SW480 (cell line): ENCODE data around the gene NDUFC2.
A peak's percentile ranks its signal among the peaks of the same experiment; 100 is the strongest.
"Not testable (repeated sequence)": the region's sequence is repeated elsewhere in the genome, so short reads cannot be mapped to it uniquely, and the experiment has no call there.

Experiments
- DNase-seq: peaks from one replicate; pipeline ENCODE4 v3.0.0-alpha.2; 2016; ENCODE audit warnings: low spot score

Gene NDUFC2

GRCh38 chr11:78054971-78055370 lies 24.7 kb downstream of the NDUFC2 start:
- no peak for DNase-seq

GRCh38 chr11:78050964-78051831 lies 28.5 kb downstream of the NDUFC2 start:
- DNase-seq = peak; percentile 33

GRCh38 chr11:78049348-78049747 lies 30.3 kb downstream of the NDUFC2 start:
- DNase-seq = no peak

GRCh38 chr11:78048561-78048960 lies 31.1 kb downstream of the NDUFC2 start:
- no peak for DNase-seq

GRCh38 chr11:78046486-78046854 lies 33.2 kb downstream of the NDUFC2 start:
- DNase-seq = no peak

GRCh38 chr11:78045851-78046485 lies 33.7 kb downstream of the NDUFC2 start:
- peak; percentile 36 for DNase-seq

- DNase-seq = no peak
Observed at GRCh38 chr11:78044706-78045105, 35.0 kb downstream of the NDUFC2 start.

- no peak for DNase-seq
Observed at GRCh38 chr11:78041843-78042440, 37.7 kb downstream of the NDUFC2 start.

- DNase-seq = not testable (repeated sequence)
Observed at GRCh38 chr11:78041380-78041719, 38.3 kb downstream of the NDUFC2 start.

GRCh38 chr11:78040691-78041379 lies 38.8 kb downstream of the NDUFC2 start:
- no peak for DNase-seq

- peak; percentile 67 for DNase-seq
Observed at GRCh38 chr11:78039919-78040671, 39.6 kb downstream of the NDUFC2 start.

GRCh38 chr11:78039391-78039918 lies 40.2 kb downstream of the NDUFC2 start:
- no peak for DNase-seq

- DNase-seq = no peak
Observed at GRCh38 chr11:78038697-78039313, 40.9 kb downstream of the NDUFC2 start.

- DNase-seq = no peak
Observed at GRCh38 chr11:78037825-78038620, 41.6 kb downstream of the NDUFC2 start.

GRCh38 chr11:78037056-78037455 lies 42.6 kb downstream of the NDUFC2 start:
- DNase-seq = no peak

- DNase-seq = no peak
Observed at GRCh38 chr11:78036313-78036712, 43.3 kb downstream of the NDUFC2 start.

- DNase-seq = no peak
Observed at GRCh38 chr11:78034623-78035022, 45.0 kb downstream of the NDUFC2 start.

- DNase-seq = no peak
Observed at GRCh38 chr11:78033040-78033439, 46.6 kb downstream of the NDUFC2 start.

GRCh38 chr11:78032090-78032489 lies 47.6 kb downstream of the NDUFC2 start:
- no peak for DNase-seq

- DNase-seq = no peak
Observed at GRCh38 chr11:78031629-78032028, 48.0 kb downstream of the NDUFC2 start.
